ENCODE data around the gene CMTM4.
"Not testable (repeated sequence)": the region's sequence is repeated elsewhere in the genome, so short reads cannot be mapped to it uniquely, and the experiment has no call there.

The CMTM4 gene

DNA sequence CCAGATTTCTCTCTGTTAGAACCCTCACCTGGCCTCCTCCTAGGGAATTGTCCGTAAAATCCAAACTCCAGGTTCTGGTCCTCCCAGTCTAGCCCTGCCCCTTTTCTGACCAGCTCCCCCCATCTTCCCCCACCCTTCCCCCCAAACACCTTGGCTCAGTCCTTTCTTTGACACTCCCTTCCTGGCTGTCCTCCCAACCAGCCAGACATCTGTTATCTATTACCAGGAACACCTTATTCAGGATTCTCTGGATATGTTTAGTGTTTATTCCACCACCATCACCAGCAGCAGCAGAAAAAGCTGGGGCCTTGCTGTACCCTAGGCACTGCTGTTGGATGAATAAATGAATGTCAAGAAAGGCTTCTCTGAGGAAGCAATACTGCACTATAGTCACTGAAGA is 96.1 kb downstream of the CMTM4 start:
- no peaks in the 10 kb centered on the region for H3K79me2 ChIP-seq
- H2AFZ ChIP-seq, result no peak overlapping the region
- no peak overlapping the region for H3K4me3 ChIP-seq (ENCODE audit: low read depth, low read length)
- no peak overlapping the region for H3K9ac ChIP-seq
- no peaks in the 10 kb centered on the region for H3K27me3 ChIP-seq (ENCODE audit: control insufficient read depth, insufficient read depth, low read length)
- no peak overlapping the region for H3K4me2 ChIP-seq (ENCODE audit: low read length)
- TF ChIP-seq, protein P1, sequence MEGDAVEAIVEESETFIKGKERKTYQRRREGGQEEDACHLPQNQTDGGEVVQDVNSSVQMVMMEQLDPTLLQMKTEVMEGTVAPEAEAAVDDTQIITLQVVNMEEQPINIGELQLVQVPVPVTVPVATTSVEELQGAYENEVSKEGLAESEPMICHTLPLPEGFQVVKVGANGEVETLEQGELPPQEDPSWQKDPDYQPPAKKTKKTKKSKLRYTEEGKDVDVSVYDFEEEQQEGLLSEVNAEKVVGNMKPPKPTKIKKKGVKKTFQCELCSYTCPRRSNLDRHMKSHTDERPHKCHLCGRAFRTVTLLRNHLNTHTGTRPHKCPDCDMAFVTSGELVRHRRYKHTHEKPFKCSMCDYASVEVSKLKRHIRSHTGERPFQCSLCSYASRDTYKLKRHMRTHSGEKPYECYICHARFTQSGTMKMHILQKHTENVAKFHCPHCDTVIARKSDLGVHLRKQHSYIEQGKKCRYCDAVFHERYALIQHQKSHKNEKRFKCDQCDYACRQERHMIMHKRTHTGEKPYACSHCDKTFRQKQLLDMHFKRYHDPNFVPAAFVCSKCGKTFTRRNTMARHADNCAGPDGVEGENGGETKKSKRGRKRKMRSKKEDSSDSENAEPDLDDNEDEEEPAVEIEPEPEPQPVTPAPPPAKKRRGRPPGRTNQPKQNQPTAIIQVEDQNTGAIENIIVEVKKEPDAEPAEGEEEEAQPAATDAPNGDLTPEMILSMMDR (IDR thresholded peaks at IDR 0.05), result no peak
- no peak overlapping the region for H3K27ac ChIP-seq
- no peaks in the 10 kb centered on the region for H3K4me1 ChIP-seq
- no peaks in the 10 kb centered on the region for H3K36me3 ChIP-seq (ENCODE audit: control insufficient read depth, insufficient read depth, low read length)
- H3K9me3 ChIP-seq (ENCODE audit: control insufficient read depth, low read length), result no peaks in the 10 kb centered on the region

DNA sequence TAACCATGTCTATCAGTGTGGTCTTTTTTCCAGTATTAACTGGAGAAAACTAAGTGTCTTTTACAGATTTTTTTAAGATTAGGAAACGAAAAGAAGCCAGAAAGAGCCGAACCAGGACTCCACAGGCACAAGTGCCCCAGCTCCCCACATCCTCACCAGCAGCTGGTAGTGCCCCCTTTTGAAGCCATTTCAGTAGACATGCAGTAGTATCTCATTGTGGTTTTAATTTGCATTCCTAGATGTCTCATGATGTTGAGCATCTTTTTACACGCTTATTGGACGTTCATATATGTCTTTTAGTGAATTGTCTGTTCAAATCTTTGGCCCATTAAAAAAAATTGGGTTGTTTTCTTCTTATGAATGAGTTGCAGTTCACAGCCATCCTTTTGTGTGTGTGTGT is 96.8 kb downstream of the CMTM4 start:
- Histone ChIP-seq H3K36me3 (ENCODE audit: control insufficient read depth, insufficient read depth, low read length) (no peaks in the 10 kb centered on the region), H3K27me3 (ENCODE audit: control insufficient read depth, insufficient read depth, low read length) (no peaks in the 10 kb centered on the region), H3K4me2 (ENCODE audit: low read length) (no peak overlapping the region), H2AFZ (no peak overlapping the region), H3K9me3 (ENCODE audit: control insufficient read depth, low read length) (no peaks in the 10 kb centered on the region), H3K79me2 (no peaks in the 10 kb centered on the region), H3K27ac (no peak overlapping the region), H3K9ac (no peak overlapping the region), H3K4me3 (ENCODE audit: low read depth, low read length) (no peak overlapping the region), H3K4me1 (no peaks in the 10 kb centered on the region)
- TF ChIP-seq, protein P1 (IDR thresholded peaks at IDR 0.05), result no peak

DNA sequence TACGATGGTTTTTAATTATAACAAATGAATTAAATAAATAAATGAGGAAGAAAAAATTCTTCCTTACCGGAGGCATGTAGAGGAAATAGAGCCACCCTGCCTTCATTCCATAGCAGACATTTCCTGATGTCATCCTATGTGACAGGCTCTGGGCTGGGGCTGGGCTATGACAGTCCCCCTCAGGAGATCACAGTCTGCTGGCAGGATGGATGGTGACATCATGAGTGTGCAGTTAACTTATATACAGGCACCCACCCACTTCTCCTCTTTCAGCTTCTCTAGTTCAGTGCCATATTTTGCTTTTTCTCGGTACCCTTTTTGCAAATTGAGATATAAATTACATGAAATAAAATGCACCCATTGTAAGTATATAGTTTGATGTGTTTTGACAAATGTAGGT is 98.4 kb downstream of the CMTM4 start:
- Histone ChIP-seq H3K4me2 (ENCODE audit: low read length) (no peak overlapping the region), H3K9me3 (ENCODE audit: control insufficient read depth, low read length) (no peaks in the 10 kb centered on the region), H3K4me3 (ENCODE audit: low read depth, low read length) (no peak overlapping the region), H2AFZ (no peak overlapping the region), H3K27me3 (ENCODE audit: control insufficient read depth, insufficient read depth, low read length) (no peaks in the 10 kb centered on the region), H3K9ac (no peak overlapping the region), H3K4me1 (no peaks in the 10 kb centered on the region), H3K79me2 (no peaks in the 10 kb centered on the region), H3K27ac (no peak overlapping the region), H3K36me3 (ENCODE audit: control insufficient read depth, insufficient read depth, low read length) (no peaks in the 10 kb centered on the region)
- TF ChIP-seq, protein P1 (IDR thresholded peaks at IDR 0.05), result no peak

DNA sequence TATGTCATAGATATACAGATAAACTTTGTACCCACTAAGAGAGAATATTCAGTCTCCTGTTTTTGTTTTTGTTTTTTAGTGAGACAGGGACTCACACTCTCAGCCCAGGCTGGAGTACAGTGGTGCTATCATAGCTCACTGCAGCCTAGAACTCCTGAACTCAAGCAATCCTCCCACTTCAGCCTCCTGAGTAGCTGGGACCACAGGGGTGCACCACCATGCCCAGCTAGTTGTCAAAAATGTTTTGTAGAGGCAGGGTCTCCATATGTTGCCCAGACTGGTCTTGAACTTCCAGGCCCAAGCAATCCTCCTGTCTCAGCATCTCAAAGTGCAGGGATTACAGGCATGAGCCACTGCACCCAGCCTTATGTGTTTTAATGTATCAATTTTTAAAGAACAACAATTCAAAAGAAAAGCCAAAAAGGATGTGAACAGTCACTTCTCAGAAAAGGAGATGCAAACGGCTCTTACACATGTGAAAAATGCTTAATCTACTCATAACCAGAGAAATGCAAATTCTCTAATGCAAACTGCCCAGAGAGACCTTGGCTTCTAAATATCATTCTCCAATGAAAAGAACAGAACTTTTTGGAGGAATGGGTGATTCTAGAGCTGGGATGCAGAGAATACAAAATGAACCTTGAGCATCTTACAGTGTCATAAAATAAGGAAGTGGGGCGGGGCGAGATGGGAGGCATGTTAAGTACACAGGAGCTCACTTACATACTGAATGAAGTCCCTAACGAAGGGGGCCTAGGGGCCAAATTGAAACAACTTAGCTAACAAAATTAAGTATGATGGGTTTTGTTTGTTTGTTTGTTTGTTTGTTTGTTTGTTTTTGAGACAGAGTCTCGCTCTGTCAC is 99.3 kb downstream of the CMTM4 start:
- TF ChIP-seq, protein P1 (IDR thresholded peaks at IDR 0.05), result no peak
- H3K9me3 ChIP-seq (ENCODE audit: control insufficient read depth, low read length), result no peaks in the 10 kb centered on the region
- H3K79me2 ChIP-seq, result no peaks in the 10 kb centered on the region
- H2AFZ ChIP-seq, result no peak overlapping the region
- H3K27ac ChIP-seq, result no peak overlapping the region
- H3K4me1 ChIP-seq, result no peaks in the 10 kb centered on the region
- no peaks in the 10 kb centered on the region for H3K27me3 ChIP-seq (ENCODE audit: control insufficient read depth, insufficient read depth, low read length)
- no peak overlapping the region for H3K4me2 ChIP-seq (ENCODE audit: low read length)
- no peak overlapping the region for H3K9ac ChIP-seq
- H3K4me3 ChIP-seq (ENCODE audit: low read depth, low read length), result no peak overlapping the region
- no peaks in the 10 kb centered on the region for H3K36me3 ChIP-seq (ENCODE audit: control insufficient read depth, insufficient read depth, low read length)

DNA sequence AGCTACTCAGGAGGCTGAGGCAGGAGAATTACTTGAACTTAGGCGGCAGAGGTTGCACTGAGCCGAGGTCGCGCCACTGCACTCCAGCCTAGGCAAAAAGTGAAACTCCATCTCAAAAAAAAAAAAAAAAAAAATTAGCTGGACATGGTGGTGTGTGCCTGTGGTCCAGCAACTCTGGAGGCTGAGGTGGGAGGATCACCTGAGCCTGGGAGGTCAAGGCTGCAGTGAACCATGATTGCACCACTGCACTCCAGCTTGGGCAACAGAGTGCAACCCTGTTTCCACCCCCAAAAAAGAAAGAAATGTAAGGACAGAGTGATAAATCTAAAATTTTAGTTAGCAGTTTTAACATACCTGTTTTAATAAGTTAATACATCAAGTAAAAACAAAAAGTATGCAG is 100.0 kb downstream of the CMTM4 start:
- not testable (repeated sequence) for H2AFZ ChIP-seq; H3K79me2 ChIP-seq; H3K4me3 ChIP-seq (ENCODE audit: low read depth, low read length); H3K36me3 ChIP-seq (ENCODE audit: control insufficient read depth, insufficient read depth, low read length); H3K9ac ChIP-seq; H3K4me1 ChIP-seq; H3K27ac ChIP-seq; H3K27me3 ChIP-seq (ENCODE audit: control insufficient read depth, insufficient read depth, low read length); H3K9me3 ChIP-seq (ENCODE audit: control insufficient read depth, low read length); H3K4me2 ChIP-seq (ENCODE audit: low read length)

Data from parathyroid adenoma (tissue), 2 donors.